HEK293T (cell line): ENCODE results near the gene GATA6.

Experiments used
- CTCF ChIA-PET: fragments of 350-600 bp; formaldehyde crosslinking; extraction: SDS; loops from one replicate; lab custom pipeline; 2021; ENCODE audit warnings: antibody characterized with exemption, inconsistent platforms; lab: Yijun Ruan, JAX
- POLR2A ChIA-PET: fragments of 350-600 bp; formaldehyde crosslinking; extraction: SDS; loops from one replicate; lab custom pipeline; 2020; ENCODE audit warnings: antibody characterized with exemption, inconsistent platforms; lab: Yijun Ruan, JAX
- DNase-seq: peaks from one replicate; pipeline ENCODE4 v3.0.0; 2012; ENCODE audit warnings: mixed read lengths; ENCODE audit errors: extremely low spot score
- ARNT ChIP-seq: fragments of 450-650 bp; IDR thresholded peaks from 2 replicates; pipeline ENCODE4 v1.6.1; 2017; ENCODE audit warnings: mild to moderate bottlenecking
- BHLHE40 ChIP-seq: fragments of 450-650 bp; IDR thresholded peaks from 2 replicates; pipeline ENCODE4 v1.6.1; 2016; ENCODE audit warnings: mild to moderate bottlenecking, moderate library complexity, borderline replicate concordance
- CTBP1 ChIP-seq: fragments of 450-650 bp; IDR thresholded peaks from 2 replicates; pipeline ENCODE4 v1.6.1; 2016; ENCODE audit warnings: borderline replicate concordance
- ELF4 ChIP-seq: fragments of 450-650 bp; IDR thresholded peaks from 2 replicates; pipeline ENCODE4 v1.6.1; 2017; ENCODE audit warnings: antibody characterized with exemption
- FOXA1 ChIP-seq: fragments of 450-650 bp; IDR thresholded peaks from 2 replicates; pipeline ENCODE4 v1.6.1; 2016; ENCODE audit warnings: mild to moderate bottlenecking
- FOXK2 ChIP-seq: fragments of 450-650 bp; IDR thresholded peaks from 2 replicates; pipeline ENCODE4 v1.6.1; 2016; ENCODE audit warnings: mild to moderate bottlenecking
- FOXM1 ChIP-seq: fragments of 450-650 bp; IDR thresholded peaks from 2 replicates; pipeline ENCODE4 v1.6.1; 2017; ENCODE audit warnings: mild to moderate bottlenecking, borderline replicate concordance
- HDGF ChIP-seq: fragments of 450-650 bp; IDR thresholded peaks from 2 replicates; pipeline ENCODE4 v1.6.1; 2017; ENCODE audit warnings: antibody characterized with exemption, borderline replicate concordance
- L3MBTL2 ChIP-seq: fragments of 450-650 bp; conservative IDR thresholded peaks from 2 replicates; pipeline ENCODE4 v1.6.1; 2016; ENCODE audit warnings: mild to moderate bottlenecking
- LEF1 ChIP-seq: fragments of 450-650 bp; IDR thresholded peaks from 2 replicates; pipeline ENCODE4 v1.6.1; 2017; ENCODE audit warnings: mild to moderate bottlenecking, borderline replicate concordance
- NFRKB ChIP-seq: fragments of 450-650 bp; IDR thresholded peaks from 2 replicates; pipeline ENCODE4 v1.6.1; 2016; ENCODE audit warnings: mild to moderate bottlenecking, moderate library complexity
- SP1 ChIP-seq: fragments of 450-650 bp; IDR thresholded peaks from 2 replicates; pipeline ENCODE4 v1.6.1; 2017
- SUZ12 ChIP-seq: fragments of 450-650 bp; IDR thresholded peaks from 2 replicates; pipeline ENCODE4 v1.6.1; 2016; ENCODE audit warnings: mild to moderate bottlenecking
- TARDBP ChIP-seq: fragments of 450-650 bp; IDR thresholded peaks from 2 replicates; pipeline ENCODE4 v1.6.1; 2016
- ZNF384 ChIP-seq: fragments of 450-650 bp; IDR thresholded peaks from 2 replicates; pipeline ENCODE4 v1.6.1; 2016
- TF ChIP-seq, protein P1 (sequence below): fragments of 450-650 bp; IDR thresholded peaks from 2 replicates; pipeline ENCODE4 v1.6.1; 2016

GATA6 gene

DNA sequence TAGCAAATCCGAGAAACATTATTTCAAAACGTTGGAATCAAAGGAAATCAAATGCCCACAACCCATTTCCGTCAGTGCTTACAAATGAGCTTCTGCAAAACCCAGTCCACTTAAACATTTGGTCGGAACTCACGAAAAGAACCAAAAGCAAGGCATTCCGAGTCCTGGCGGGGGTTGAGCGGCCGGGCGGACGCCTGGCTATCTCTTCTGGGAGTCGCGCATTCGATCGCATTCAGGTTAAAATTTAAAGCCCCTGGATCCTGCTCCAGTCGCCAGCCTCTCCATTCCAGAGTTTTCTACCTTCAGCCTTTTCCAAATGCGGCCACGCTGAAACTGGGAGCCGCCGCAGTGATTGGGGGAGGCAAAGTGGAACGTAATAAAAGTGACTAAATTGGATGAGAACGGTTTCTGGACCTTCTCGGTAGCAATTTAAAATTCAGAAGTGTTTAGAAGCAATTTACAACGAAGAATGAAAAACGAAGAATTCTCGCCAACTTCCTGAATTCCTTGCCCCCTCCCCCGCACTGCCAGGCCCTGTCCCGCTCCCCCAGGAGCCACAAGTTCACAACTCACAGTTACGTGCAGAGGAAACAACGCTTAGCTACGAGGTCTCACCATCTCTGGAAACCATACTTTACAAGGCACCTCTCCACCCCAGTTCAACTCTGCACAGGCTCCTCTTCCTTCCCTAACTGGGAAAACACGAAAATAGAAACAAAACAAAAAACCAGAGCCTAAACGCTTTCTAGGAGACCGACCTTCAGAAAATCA lies 1.7 kb upstream of the GATA6 start:
- no peak for TF ChIP-seq FOXA1
- TF ChIP-seq HDGF: no peak
- TF ChIP-seq CTBP1: no peak
- 0 out of 2 replicates have a peak, but pooled peaks have one; percentile 12 for TF ChIP-seq L3MBTL2
- TF ChIP-seq, protein P1, sequence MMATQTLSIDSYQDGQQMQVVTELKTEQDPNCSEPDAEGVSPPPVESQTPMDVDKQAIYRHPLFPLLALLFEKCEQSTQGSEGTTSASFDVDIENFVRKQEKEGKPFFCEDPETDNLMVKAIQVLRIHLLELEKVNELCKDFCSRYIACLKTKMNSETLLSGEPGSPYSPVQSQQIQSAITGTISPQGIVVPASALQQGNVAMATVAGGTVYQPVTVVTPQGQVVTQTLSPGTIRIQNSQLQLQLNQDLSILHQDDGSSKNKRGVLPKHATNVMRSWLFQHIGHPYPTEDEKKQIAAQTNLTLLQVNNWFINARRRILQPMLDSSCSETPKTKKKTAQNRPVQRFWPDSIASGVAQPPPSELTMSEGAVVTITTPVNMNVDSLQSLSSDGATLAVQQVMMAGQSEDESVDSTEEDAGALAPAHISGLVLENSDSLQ: no peak
- ChIA-PET CTCF (interaction anchor here (0.6 to 1.2 kb wide), 2 partner anchors 166 to 212 kb away, joined by 3 read pairs; no protein-coding TSS in a partner anchor), POLR2A (interaction anchor here (0.6 to 1.0 kb wide), 3 partner anchors 51 to 558 kb away, joined by 3 to 4 read pairs (median 3); no protein-coding TSS in a partner anchor)
- peak; percentile 45 for DNase-seq

GRCh38 chr18:22168360-22168921 lies 948 bp upstream of the GATA6 start:
- ChIA-PET CTCF (interaction anchor here (1.2 kb wide), 1 partner anchor 212 kb away, joined by 3 read pairs; no protein-coding TSS in a partner anchor), POLR2A (interaction anchor here (0.6 to 1.2 kb wide), 4 partner anchors 94 to 558 kb away, joined by 3 read pairs; no protein-coding TSS in a partner anchor)
- TF ChIP-seq TARDBP: no peak
- TF ChIP-seq FOXK2: no peak
- no peak for TF ChIP-seq SUZ12
- TF ChIP-seq ARNT: no peak
- no peak for TF ChIP-seq BHLHE40
- TF ChIP-seq SP1: no peak
- TF ChIP-seq L3MBTL2: no peak
- TF ChIP-seq ELF4: no peak
- no peak for TF ChIP-seq LEF1
- TF ChIP-seq, protein P1: peak; percentile 42
- no peak for TF ChIP-seq ZNF384
- TF ChIP-seq FOXA1: no peak
- no peak for TF ChIP-seq NFRKB
- TF ChIP-seq FOXM1: no peak
- no peak for TF ChIP-seq HDGF
- TF ChIP-seq CTBP1: peak; percentile 58
- peak; percentile 63 for DNase-seq

DNA sequence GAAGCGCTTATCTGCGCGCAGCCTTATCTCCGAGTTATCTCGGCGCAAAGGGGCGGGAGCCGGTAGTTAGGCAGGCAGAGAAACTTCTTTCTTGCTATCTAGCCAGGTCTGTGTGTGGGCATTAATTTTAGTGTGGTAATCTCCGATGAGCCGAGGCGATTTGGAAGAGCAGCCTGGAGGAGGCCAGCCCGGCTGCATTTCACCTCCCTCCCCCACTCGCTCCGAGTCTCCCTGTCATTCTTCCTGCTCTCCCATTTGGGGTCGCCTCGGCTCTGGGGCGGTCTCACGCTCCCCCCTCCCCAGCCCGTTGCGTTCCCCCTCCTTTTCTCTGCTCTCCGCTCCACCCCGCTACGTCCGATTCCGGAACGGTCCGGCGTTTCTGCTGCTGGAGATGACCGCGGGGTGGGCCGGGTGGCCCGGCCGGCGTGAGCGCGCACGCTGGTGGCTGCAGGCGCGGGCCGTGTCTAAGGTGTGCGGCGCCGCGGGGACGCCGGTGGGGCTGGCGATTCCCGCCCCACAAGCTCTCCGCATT lies 566 bp downstream of the GATA6 start:
- DNase-seq: peak; percentile 42
- POLR2A ChIA-PET: interaction anchor here (0.6 to 3.7 kb wide), 15 partner anchors 14 to 393 kb away, joined by 3 to 15 read pairs (median 3); no protein-coding TSS in a partner anchor
- CTCF ChIA-PET: interaction anchor here (0.7 kb wide), 1 partner anchor 173 kb away, joined by 4 read pairs; no protein-coding TSS in a partner anchor
- TF ChIP-seq SP1: no peak
- TF ChIP-seq, protein P1: no peak; the same call in 1 of the 2 replicates
- TF ChIP-seq FOXA1: no peak
- TF ChIP-seq BHLHE40: no peak
- no peak for TF ChIP-seq ELF4
- TF ChIP-seq HDGF: no peak
- no peak for TF ChIP-seq CTBP1
- no peak for TF ChIP-seq FOXK2

- TF ChIP-seq LEF1 (no peak), CTBP1 (no peak)
- TF ChIP-seq, protein P1: peak; percentile 53
- ChIA-PET CTCF (interaction anchor here (0.7 to 1.5 kb wide), 4 partner anchors 10 to 173 kb away, joined by 3 to 5 read pairs (median 4); no protein-coding TSS in a partner anchor), POLR2A (interaction anchor here (0.7 to 3.7 kb wide), 15 partner anchors 13 to 392 kb away, joined by 3 to 15 read pairs (median 4); no protein-coding TSS in a partner anchor)
- DNase-seq: peak; percentile 51
These were observed 1.2 kb downstream of the GATA6 start for GRCh38 chr18:22170421-22171257.
